Skeletal muscle satellite cell (primary cell): Measurements from ENCODE around the gene TMEM86A.

ENCODE experiments used
- H3K27me3 ChIP-seq: 2 replicates; pipeline ENCODE4 v1.7.0; 2013; ENCODE audit warnings: low read length; ENCODE audit not compliant: control insufficient read depth, insufficient read depth
- H3K36me3 ChIP-seq: 2 replicates; pipeline ENCODE4 v1.7.0; 2013; ENCODE audit warnings: mild to moderate bottlenecking, control low read depth, low read length; ENCODE audit not compliant: insufficient read depth
- H3K4me1 ChIP-seq: 2 replicates; pipeline ENCODE4 v1.7.0; 2013; ENCODE audit warnings: low read length; ENCODE audit not compliant: control insufficient read depth, insufficient read depth
- H3K4me2 ChIP-seq: 2 replicates; pipeline ENCODE4 v1.7.0; 2013; ENCODE audit warnings: mild to moderate bottlenecking, low read length
- H3K4me3 ChIP-seq: 2 replicates; pipeline ENCODE4 v1.7.0; 2013; ENCODE audit warnings: low read length
- H3K9ac ChIP-seq: 2 replicates; pipeline ENCODE4 v1.7.0; 2013; ENCODE audit warnings: mild to moderate bottlenecking, low read depth, low read length, moderate library complexity
- H3K9me3 ChIP-seq: replicated peaks from 2 replicates; pipeline ENCODE4 v1.7.0; 2013; ENCODE audit warnings: mild to moderate bottlenecking, control low read depth, low read length

TMEM86A gene

GRCh38 chr11:18728658-18729057, 30.1 kb downstream of the TMEM86A start:
- Histone ChIP-seq H3K9me3 (no peaks in the 10 kb centered on the region), H3K4me2 (no peak overlapping the region), H3K36me3 (no peaks in the 10 kb centered on the region), H3K9ac (no peak overlapping the region), H3K27me3 (peaks cover 52% of the 10 kb centered on the region), H3K4me1 (no peaks in the 10 kb centered on the region), H3K4me3 (no peak overlapping the region)

- H3K9ac ChIP-seq, result no peak overlapping the region
- peaks cover 51% of the 10 kb centered on the region for H3K27me3 ChIP-seq
- H3K4me1 ChIP-seq, result no peaks in the 10 kb centered on the region
- H3K36me3 ChIP-seq, result no peaks in the 10 kb centered on the region
- no peaks in the 10 kb centered on the region for H3K9me3 ChIP-seq
- H3K4me2 ChIP-seq, result no peak overlapping the region
- H3K4me3 ChIP-seq, result no peak overlapping the region
Measured at GRCh38 chr11:18729426-18729825, 30.8 kb downstream of the TMEM86A start.

- Histone ChIP-seq H3K9me3 (no peaks in the 10 kb centered on the region), H3K4me2 (no peak overlapping the region), H3K9ac (no peak overlapping the region), H3K36me3 (no peaks in the 10 kb centered on the region), H3K4me1 (no peaks in the 10 kb centered on the region), H3K27me3 (peaks cover 53% of the 10 kb centered on the region), H3K4me3 (no peak overlapping the region)
Measured at GRCh38 chr11:18730020-18730419, 31.4 kb downstream of the TMEM86A start.

- Histone ChIP-seq H3K4me2 (no peak overlapping the region), H3K9ac (no peak overlapping the region), H3K4me1 (no peaks in the 10 kb centered on the region), H3K36me3 (no peaks in the 10 kb centered on the region), H3K27me3 (peaks cover 58% of the 10 kb centered on the region), H3K9me3 (no peaks in the 10 kb centered on the region), H3K4me3 (no peak overlapping the region)
Measured at GRCh38 chr11:18731441-18731840, 32.9 kb downstream of the TMEM86A start.

- no peaks in the 10 kb centered on the region for H3K9me3 ChIP-seq
- no peak overlapping the region for H3K4me2 ChIP-seq
- H3K4me3 ChIP-seq, result no peak overlapping the region
- no peak overlapping the region for H3K9ac ChIP-seq
- H3K27me3 ChIP-seq, result peaks cover 59% of the 10 kb centered on the region
- no peaks in the 10 kb centered on the region for H3K4me1 ChIP-seq
- no peaks in the 10 kb centered on the region for H3K36me3 ChIP-seq
Measured at GRCh38 chr11:18731949-18732821, 33.6 kb downstream of the TMEM86A start.

GRCh38 chr11:18733202-18733601, 34.6 kb downstream of the TMEM86A start:
- Histone ChIP-seq H3K9ac (no peak overlapping the region), H3K4me3 (no peak overlapping the region), H3K9me3 (no peaks in the 10 kb centered on the region), H3K27me3 (peaks cover 60% of the 10 kb centered on the region), H3K36me3 (no peaks in the 10 kb centered on the region), H3K4me1 (no peaks in the 10 kb centered on the region), H3K4me2 (no peak overlapping the region)

- Histone ChIP-seq H3K9ac (no peak overlapping the region), H3K4me2 (no peak overlapping the region), H3K4me1 (no peaks in the 10 kb centered on the region), H3K9me3 (no peaks in the 10 kb centered on the region), H3K36me3 (no peaks in the 10 kb centered on the region), H3K4me3 (no peak overlapping the region), H3K27me3 (peaks cover 77% of the 10 kb centered on the region)
Measured at GRCh38 chr11:18736590-18737148, 38.1 kb downstream of the TMEM86A start.

- H3K9me3 ChIP-seq, result no peaks in the 10 kb centered on the region
- H3K27me3 ChIP-seq, result peaks cover 71% of the 10 kb centered on the region
- H3K4me3 ChIP-seq, result no peak overlapping the region
- H3K4me1 ChIP-seq, result no peaks in the 10 kb centered on the region
- no peaks in the 10 kb centered on the region for H3K36me3 ChIP-seq
- H3K4me2 ChIP-seq, result no peak overlapping the region
- H3K9ac ChIP-seq, result no peak overlapping the region
Measured at GRCh38 chr11:18737642-18738041, 39.1 kb downstream of the TMEM86A start.

- Histone ChIP-seq H3K9me3 (no peaks in the 10 kb centered on the region), H3K27me3 (peaks cover 54% of the 10 kb centered on the region), H3K36me3 (no peaks in the 10 kb centered on the region), H3K4me2 (no peak overlapping the region), H3K4me1 (no peaks in the 10 kb centered on the region), H3K9ac (no peak overlapping the region), H3K4me3 (no peak overlapping the region)
Measured at GRCh38 chr11:18739685-18740084, 41.1 kb downstream of the TMEM86A start.

- Histone ChIP-seq H3K4me1 (no peaks in the 10 kb centered on the region), H3K9me3 (no peaks in the 10 kb centered on the region), H3K36me3 (no peaks in the 10 kb centered on the region), H3K4me3 (no peak overlapping the region), H3K4me2 (no peak overlapping the region), H3K9ac (no peak overlapping the region), H3K27me3 (peaks cover 45% of the 10 kb centered on the region)
Measured at GRCh38 chr11:18741783-18742182, 43.2 kb downstream of the TMEM86A start.

- H3K27me3 ChIP-seq, result peaks cover 36% of the 10 kb centered on the region
Measured at GRCh38 chr11:18743365-18743764, 44.8 kb downstream of the TMEM86A start.

More at GRCh38 chr11:18743365-18743764, 44.8 kb downstream of the TMEM86A start:
- Histone ChIP-seq H3K9ac (no peak overlapping the region), H3K4me1 (no peaks in the 10 kb centered on the region), H3K36me3 (no peaks in the 10 kb centered on the region), H3K4me2 (no peak overlapping the region), H3K9me3 (no peaks in the 10 kb centered on the region), H3K4me3 (no peak overlapping the region)
